IMR-90 (cell line): Measurements from ENCODE around the gene NCCRP1. TPM values are rescaled to one million over a fixed set of nuclear protein-coding genes. Genes with fewer than 3 reads are reported as not detected.

Source experiments
- ATAC-seq: fragments of 200-7000 bp; cut with Tn5 transposase; 2 replicates; pipeline ENCODE4 v1.9.1; 2020; ENCODE audit warnings: low read depth, mild to moderate bottlenecking, moderate library complexity
- BruUV-seq: library from RNA; stranded (reverse); fragments of 400-500 nt; replicated peaks from 2 replicates; lab custom pipeline; 2021; lab: Mats Ljungman, UMichigan
- CTCF ChIA-PET: fragments of 300-600 bp; formaldehyde crosslinking; extraction: SDS; loops from one replicate; lab custom pipeline; 2021; ENCODE audit warnings: antibody characterized with exemption; lab: Yijun Ruan, JAX
- POLR2A ChIA-PET: fragments of 300-600 bp; sonication (Branson Sonifier 250); formaldehyde crosslinking; loops from one replicate; lab custom pipeline; 2022; ENCODE audit warnings: antibody characterized with exemption; ENCODE audit not compliant: unreplicated experiment; lab: Charles Lee
- DNase-seq: peaks from one replicate; pipeline ENCODE4 v3.0.0; 2013
- H2AFZ ChIP-seq: replicated peaks from 2 replicates; pipeline ENCODE3; 2013; ENCODE audit warnings: low read length, mild to moderate bottlenecking; ENCODE audit not compliant: poor library complexity
- H2AK5ac ChIP-seq: 2 replicates; pipeline ENCODE4 v1.6.1; 2013; ENCODE audit warnings: low read depth, low read length, inconsistent platforms
- H2AK9ac ChIP-seq: replicated peaks from 2 replicates; pipeline ENCODE3; 2013; ENCODE audit warnings: mild to moderate bottlenecking, low read depth, low read length, moderate library complexity; ENCODE audit not compliant: poor library complexity
- H2BK120ac ChIP-seq: 2 replicates; pipeline ENCODE4 v1.6.1; 2013; ENCODE audit warnings: low read depth, low read length, inconsistent platforms
- H2BK15ac ChIP-seq: 3 replicates; pipeline ENCODE4 v1.6.1; 2013; ENCODE audit warnings: low read depth, low read length, inconsistent platforms
- H2BK20ac ChIP-seq: 2 replicates; pipeline ENCODE4 v1.6.1; 2013; ENCODE audit warnings: low read depth, mild to moderate bottlenecking, inconsistent platforms, low read length, moderate library complexity
- H2BK5ac ChIP-seq: 2 replicates; pipeline ENCODE4 v1.6.1; 2013; ENCODE audit warnings: mild to moderate bottlenecking, low read depth, low read length, inconsistent platforms; ENCODE audit not compliant: poor library complexity, severe bottlenecking
- H3K14ac ChIP-seq: replicated peaks from 2 replicates; pipeline ENCODE4 v1.6.1; 2013; ENCODE audit warnings: low read depth, low read length, inconsistent platforms
- H3K18ac ChIP-seq: 2 replicates; pipeline ENCODE4 v1.6.1; 2013; ENCODE audit warnings: low read depth, low read length, control low read depth
- H3K23ac ChIP-seq: 2 replicates; pipeline ENCODE4 v1.6.1; 2013; ENCODE audit warnings: low read depth, low read length, inconsistent platforms
- H3K27ac ChIP-seq: 2 replicates; pipeline ENCODE4 v1.5.1; 2013; ENCODE audit warnings: mild to moderate bottlenecking, control low read depth, low read length; ENCODE audit not compliant: insufficient read depth
- H3K27me3 ChIP-seq: 2 replicates; pipeline ENCODE4 v1.6.1; 2013; ENCODE audit warnings: low read length; ENCODE audit not compliant: control insufficient read depth, insufficient read depth
- H3K36me3 ChIP-seq: 2 replicates; pipeline ENCODE4 v1.6.1; 2013; ENCODE audit warnings: low read length, mixed read lengths; ENCODE audit not compliant: control insufficient read depth, insufficient read depth
- H3K4ac ChIP-seq: 2 replicates; pipeline ENCODE4 v1.6.1; 2013; ENCODE audit warnings: low read depth, low read length, inconsistent platforms
- H3K4me1 ChIP-seq: 2 replicates; pipeline ENCODE4 v1.6.1; 2013; ENCODE audit warnings: low read length, mixed read lengths; ENCODE audit not compliant: control insufficient read depth, insufficient read depth
- H3K4me2 ChIP-seq: 2 replicates; pipeline ENCODE4 v1.6.1; 2013; ENCODE audit warnings: low read depth, mild to moderate bottlenecking, control low read depth, low read length, moderate library complexity
- H3K4me3 ChIP-seq: 2 replicates; pipeline ENCODE4 v1.5.1; 2013; ENCODE audit warnings: low read depth, mild to moderate bottlenecking, control low read depth, low read length, moderate library complexity; ENCODE audit not compliant: insufficient read depth
- H3K56ac ChIP-seq: 2 replicates; pipeline ENCODE4 v1.6.1; 2013; ENCODE audit warnings: low read length, inconsistent platforms; ENCODE audit not compliant: insufficient read depth; ENCODE audit errors: extremely low read depth
- H3K79me1 ChIP-seq, 2 experiments: 2 replicates each; pipeline ENCODE4 v1.6.1; 2013; ENCODE audit warnings: low read length in 2 of 2, inconsistent platforms in 1 of 2, low read depth in 1 of 2
- H3K9ac ChIP-seq: 2 replicates; pipeline ENCODE4 v1.6.1; 2013; ENCODE audit warnings: low read depth, low read length, control low read depth
- H3K9me1 ChIP-seq: 2 replicates; pipeline ENCODE4 v1.6.1; 2013; ENCODE audit warnings: low read length, inconsistent platforms; ENCODE audit not compliant: insufficient read depth
- H3K9me3 ChIP-seq: 2 replicates; pipeline ENCODE4 v1.6.1; 2013; ENCODE audit warnings: low read length; ENCODE audit not compliant: control insufficient read depth, insufficient read depth
- H4K20me1 ChIP-seq: 2 replicates; pipeline ENCODE4 v1.6.1; 2013; ENCODE audit warnings: low read length, inconsistent platforms; ENCODE audit not compliant: insufficient read depth
- H4K5ac ChIP-seq: 2 replicates; pipeline ENCODE4 v1.6.1; 2013; ENCODE audit warnings: mild to moderate bottlenecking, low read depth, low read length, control low read depth
- H4K8ac ChIP-seq, 2 experiments: 2 replicates each; pipeline ENCODE4 v1.6.1; 2013; ENCODE audit warnings: low read depth in 2 of 2, low read length in 2 of 2, control low read depth in 1 of 2, inconsistent platforms in 1 of 2
- H4K91ac ChIP-seq: 2 replicates; pipeline ENCODE4 v1.6.1; 2013; ENCODE audit warnings: low read depth, low read length, inconsistent platforms; ENCODE audit not compliant: insufficient read depth
- BHLHE40 ChIP-seq: fragments of 150-350 bp; IDR thresholded peaks from 2 replicates; pipeline ENCODE4 v1.6.1; 2016; ENCODE audit warnings: mild to moderate bottlenecking, low read depth, low read length
- CHD1 ChIP-seq: IDR thresholded peaks from 2 replicates; pipeline ENCODE4 v1.6.1; 2012; ENCODE audit warnings: low read depth, low read length, improper control_type of control experiment
- FOS ChIP-seq: fragments of 150-350 bp; IDR thresholded peaks from 2 replicates; pipeline ENCODE4 v1.6.1; 2016; ENCODE audit warnings: low read depth, low read length
- MAZ ChIP-seq: IDR thresholded peaks from 2 replicates; pipeline ENCODE4 v1.6.1; 2012; ENCODE audit warnings: low read depth, mild to moderate bottlenecking, low read length, improper control_type of control experiment, moderate library complexity, borderline replicate concordance
- MXI1 ChIP-seq: IDR thresholded peaks from 2 replicates; pipeline ENCODE4 v1.6.1; 2012; ENCODE audit warnings: low read depth, mild to moderate bottlenecking, low read length, moderate library complexity, borderline replicate concordance
- NFE2L2 ChIP-seq: fragments of 150-350 bp; IDR thresholded peaks from 2 replicates; pipeline ENCODE4 v1.6.1; 2016; ENCODE audit warnings: low read depth, mild to moderate bottlenecking, low read length
- POLR2A ChIP-seq: IDR thresholded peaks from 2 replicates; pipeline ENCODE4 v1.6.1; 2012; ENCODE audit warnings: mild to moderate bottlenecking, low read depth, low read length
- RAD21 ChIP-seq: IDR thresholded peaks from 2 replicates; pipeline ENCODE4 v1.6.1; 2012; ENCODE audit warnings: low read length, improper control_type of control experiment
- RCOR1 ChIP-seq: IDR thresholded peaks from 2 replicates; pipeline ENCODE4 v1.6.1; 2012; ENCODE audit warnings: mild to moderate bottlenecking, low read length, improper control_type of control experiment; ENCODE audit not compliant: insufficient replicate concordance
- RFX5 ChIP-seq: IDR thresholded peaks from 2 replicates; pipeline ENCODE4 v1.8.0; 2012; ENCODE audit warnings: low read depth, mild to moderate bottlenecking, low read length, moderate library complexity
- SMC3 ChIP-seq: fragments of 150-350 bp; IDR thresholded peaks from 2 replicates; pipeline ENCODE4 v1.6.1; 2016; ENCODE audit warnings: low read depth, mild to moderate bottlenecking, antibody characterized with exemption, low read length, moderate library complexity
- WGBS, 2 experiments: methylation state at CpG; one replicate each; pipeline versions ENCODE4 v1.1.5 to v1.1.7; 2013; ENCODE audit warnings: missing lambda C conversion rate in 2 of 2; ENCODE audit not compliant: insufficient read length in 1 of 2; ENCODE audit errors: extremely low coverage in 2 of 2; 5-methylcytosine and 5-hydroxymethylcytosine counted together
- dilution Hi-C: fragments of 300-500 bp; cut with HindIII; formaldehyde crosslinking; loops from one replicate; pipeline ENCODE4 v1.14.3; 2018; ENCODE audit warnings: low sequenced_read_pairs; ENCODE audit not compliant: unreplicated experiment
- in situ Hi-C: fragments of 300-500 bp; cut with MboI; formaldehyde crosslinking; loops from 3 replicates; pipeline ENCODE4 v1.14.3; 2019; ENCODE audit warnings: low sequenced_read_pairs, inconsistent platforms, mixed read lengths
- intact Hi-C: fragments of 100-400 bp; cut with micrococcal nuclease; formaldehyde crosslinking; loops from 2 replicates; pipeline ENCODE4 v1.10.0; 2022
- polyA plus RNA-seq, 3 experiments: library from polyadenylated mRNA; depleted of rRNA; stranded (reverse); fragments of >200 nt; gene quantifications; 2 replicates each; pipeline ENCODE4 v1.2.3, GENCODE V29; 2012; ENCODE audit warnings: low replicate concordance in 1 of 3
- total RNA-seq: library from RNA; depleted of rRNA; stranded (reverse); fragments of >200 nt; gene quantifications from 2 replicates; pipeline ENCODE4 v1.2.3, GENCODE V29; 2012
- TF ChIP-seq, protein P1 (sequence below): fragments of 150-350 bp; IDR thresholded peaks from 2 replicates; pipeline ENCODE4 v1.6.1; 2016; ENCODE audit warnings: low read depth, mild to moderate bottlenecking, low read length, moderate library complexity, borderline replicate concordance
- TF ChIP-seq, protein P2 (sequence below): conservative IDR thresholded peaks from 2 replicates; pipeline ENCODE4 v1.5.1; 2012; ENCODE audit warnings: mild to moderate bottlenecking, low read depth, low read length, improper control_type of control experiment
- TF ChIP-seq, protein P3 (sequence below): fragments of 150-350 bp; IDR thresholded peaks from 2 replicates; pipeline ENCODE4 v1.6.1; 2017; ENCODE audit warnings: mild to moderate bottlenecking, antibody characterized with exemption, low read length, low read depth

The NCCRP1 gene
- total and polyA plus RNA-seq, 2 of the 4 experiments (the other 2 are of a cell fraction), result not detected

GRCh38 chr19:39200066-39200802 is 3.5 kb downstream of the NCCRP1 start:
- no peak overlapping the region for H3K56ac ChIP-seq
- no peaks in the 10 kb centered on the region for H3K36me3 ChIP-seq
- intact Hi-C loops (no loop called here), in situ Hi-C loops (loop anchor here (25.0 kb wide), 1 partner anchor 738 kb away; no protein-coding TSS in a partner anchor), dilution Hi-C loops (no loop called here)
- H3K9ac ChIP-seq, result no peak overlapping the region
- ChIA-PET POLR2A (no interaction called here), CTCF (no interaction called here)
- no peak overlapping the region for H3K4ac ChIP-seq
- BruUV-seq, result no TSS peak
- no peaks in the 10 kb centered on the region for H3K79me1 ChIP-seq
- no peak for ATAC-seq
- no peak for DNase-seq
- no peak overlapping the region for H2BK20ac ChIP-seq
- no peak overlapping the region for H2BK15ac ChIP-seq
- no peak overlapping the region for H3K23ac ChIP-seq
- H3K27me3 ChIP-seq, result peaks cover 58% of the 10 kb centered on the region
- H3K4me3 ChIP-seq, result no peak overlapping the region
- H4K20me1 ChIP-seq, result no peaks in the 10 kb centered on the region
- TF ChIP-seq BHLHE40, result no peak
- TF ChIP-seq CHD1, result no peak
- TF ChIP-seq FOS, result no peak
- TF ChIP-seq, protein P1, sequence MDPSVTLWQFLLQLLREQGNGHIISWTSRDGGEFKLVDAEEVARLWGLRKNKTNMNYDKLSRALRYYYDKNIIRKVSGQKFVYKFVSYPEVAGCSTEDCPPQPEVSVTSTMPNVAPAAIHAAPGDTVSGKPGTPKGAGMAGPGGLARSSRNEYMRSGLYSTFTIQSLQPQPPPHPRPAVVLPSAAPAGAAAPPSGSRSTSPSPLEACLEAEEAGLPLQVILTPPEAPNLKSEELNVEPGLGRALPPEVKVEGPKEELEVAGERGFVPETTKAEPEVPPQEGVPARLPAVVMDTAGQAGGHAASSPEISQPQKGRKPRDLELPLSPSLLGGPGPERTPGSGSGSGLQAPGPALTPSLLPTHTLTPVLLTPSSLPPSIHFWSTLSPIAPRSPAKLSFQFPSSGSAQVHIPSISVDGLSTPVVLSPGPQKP, result no peak
- no peak for TF ChIP-seq SMC3
- TF ChIP-seq RAD21, result no peak
- TF ChIP-seq, protein P2, sequence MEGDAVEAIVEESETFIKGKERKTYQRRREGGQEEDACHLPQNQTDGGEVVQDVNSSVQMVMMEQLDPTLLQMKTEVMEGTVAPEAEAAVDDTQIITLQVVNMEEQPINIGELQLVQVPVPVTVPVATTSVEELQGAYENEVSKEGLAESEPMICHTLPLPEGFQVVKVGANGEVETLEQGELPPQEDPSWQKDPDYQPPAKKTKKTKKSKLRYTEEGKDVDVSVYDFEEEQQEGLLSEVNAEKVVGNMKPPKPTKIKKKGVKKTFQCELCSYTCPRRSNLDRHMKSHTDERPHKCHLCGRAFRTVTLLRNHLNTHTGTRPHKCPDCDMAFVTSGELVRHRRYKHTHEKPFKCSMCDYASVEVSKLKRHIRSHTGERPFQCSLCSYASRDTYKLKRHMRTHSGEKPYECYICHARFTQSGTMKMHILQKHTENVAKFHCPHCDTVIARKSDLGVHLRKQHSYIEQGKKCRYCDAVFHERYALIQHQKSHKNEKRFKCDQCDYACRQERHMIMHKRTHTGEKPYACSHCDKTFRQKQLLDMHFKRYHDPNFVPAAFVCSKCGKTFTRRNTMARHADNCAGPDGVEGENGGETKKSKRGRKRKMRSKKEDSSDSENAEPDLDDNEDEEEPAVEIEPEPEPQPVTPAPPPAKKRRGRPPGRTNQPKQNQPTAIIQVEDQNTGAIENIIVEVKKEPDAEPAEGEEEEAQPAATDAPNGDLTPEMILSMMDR, result no peak
- TF ChIP-seq RCOR1, result no peak
- TF ChIP-seq, protein P3, sequence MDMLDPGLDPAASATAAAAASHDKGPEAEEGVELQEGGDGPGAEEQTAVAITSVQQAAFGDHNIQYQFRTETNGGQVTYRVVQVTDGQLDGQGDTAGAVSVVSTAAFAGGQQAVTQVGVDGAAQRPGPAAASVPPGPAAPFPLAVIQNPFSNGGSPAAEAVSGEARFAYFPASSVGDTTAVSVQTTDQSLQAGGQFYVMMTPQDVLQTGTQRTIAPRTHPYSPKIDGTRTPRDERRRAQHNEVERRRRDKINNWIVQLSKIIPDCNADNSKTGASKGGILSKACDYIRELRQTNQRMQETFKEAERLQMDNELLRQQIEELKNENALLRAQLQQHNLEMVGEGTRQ, result no peak
- TF ChIP-seq POLR2A, result no peak
- TF ChIP-seq RFX5, result no peak
- no peak for TF ChIP-seq MXI1
- TF ChIP-seq NFE2L2, result no peak
- no peak for TF ChIP-seq MAZ
- no peak overlapping the region for H3K18ac ChIP-seq
- no peak overlapping the region for H2AK5ac ChIP-seq
- no peak overlapping the region for H2BK5ac ChIP-seq
- H2AK9ac ChIP-seq, result no peak overlapping the region
- H2BK120ac ChIP-seq, result no peak overlapping the region
- H3K9me1 ChIP-seq, result no peaks in the 10 kb centered on the region
- no peak overlapping the region for H4K8ac ChIP-seq
- H4K91ac ChIP-seq, result no peak overlapping the region
- H3K4me1 ChIP-seq, result no peaks in the 10 kb centered on the region; the same call in 1 of the 2 replicates
- WGBS, 2 experiments, result 81% methylated on average over 7 of the region's 32 CpGs; no CpG with 5 or more reads in 1 of the 2 experiments
- H2AFZ ChIP-seq, result no peak overlapping the region
- no peak overlapping the region for H3K4me2 ChIP-seq
- no peaks in the 10 kb centered on the region for H3K9me3 ChIP-seq
- H3K27ac ChIP-seq, result no peak overlapping the region
- no peak overlapping the region for H3K14ac ChIP-seq
- no peak overlapping the region for H4K5ac ChIP-seq
